NAMALWA (cell line): ENCODE measurements around the gene RSF1.

Experiments
- DNase-seq: peaks from one replicate; pipeline ENCODE4 v3.0.0-alpha.2; 2015; ENCODE audit warnings: low spot score

Gene RSF1

GRCh38 chr11:77813256-77813655 lies 7.3 kb downstream of the RSF1 start:
- DNase-seq, result no peak

DNA sequence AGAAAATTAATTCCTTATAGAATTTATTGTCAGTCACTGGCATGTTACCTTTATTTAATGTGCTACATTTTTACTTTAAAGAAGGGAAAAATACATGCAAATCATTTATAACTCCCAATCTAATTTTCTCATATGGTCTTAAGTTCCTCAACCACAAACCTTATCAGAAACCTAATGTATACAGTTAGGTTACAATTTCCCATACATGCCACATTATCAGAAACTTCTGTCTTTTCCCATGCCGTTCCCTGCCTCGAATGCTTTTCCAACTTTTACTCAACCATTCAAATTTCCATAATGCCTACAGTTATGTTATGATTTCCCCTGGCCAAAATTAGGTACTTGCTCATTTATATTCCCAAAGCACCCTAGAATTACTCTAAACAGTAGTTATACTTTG lies 13.5 kb downstream of the RSF1 start:
- no peak for DNase-seq

DNA sequence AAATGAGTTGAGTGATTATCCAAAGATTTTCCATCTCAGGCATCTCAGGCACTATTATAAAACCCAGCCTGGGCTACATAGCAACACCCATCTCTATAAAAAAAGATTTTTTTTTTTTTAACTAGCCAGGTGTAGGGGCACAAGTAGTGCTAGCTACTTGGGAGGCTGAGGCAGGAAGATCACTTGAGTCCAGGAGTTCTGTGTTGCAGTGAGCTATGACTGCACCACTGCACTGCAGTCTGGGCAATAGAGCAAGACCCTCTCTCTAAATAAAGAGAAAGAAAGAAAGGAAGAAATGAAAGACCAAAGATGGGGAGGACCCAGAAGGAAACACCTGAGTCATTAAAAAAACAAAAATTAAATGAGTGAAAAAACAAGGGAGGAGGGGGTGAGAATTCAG lies 14.1 kb downstream of the RSF1 start:
- DNase-seq, result no peak

GRCh38 chr11:77801477-77801876 lies 19.0 kb downstream of the RSF1 start:
- DNase-seq, result no peak

DNA sequence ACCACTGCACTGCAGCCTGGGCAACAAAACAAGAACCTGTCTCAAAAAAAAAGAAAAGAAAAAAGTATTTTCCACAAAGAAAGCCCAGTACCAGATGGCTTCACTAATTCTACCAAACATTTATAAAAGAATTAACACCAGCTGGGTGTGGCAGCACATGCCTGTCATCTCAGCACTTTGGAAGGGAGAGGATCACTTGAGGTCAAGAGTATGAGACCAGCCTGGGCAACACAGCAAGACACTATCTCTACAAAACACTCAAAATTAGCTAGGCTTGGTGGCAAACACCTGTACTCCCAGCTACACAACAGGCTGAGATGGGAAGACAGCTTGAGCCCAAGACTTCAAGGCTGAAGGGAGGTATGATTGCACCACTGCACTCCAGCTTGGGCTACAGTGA lies 20.1 kb downstream of the RSF1 start:
- no peak for DNase-seq

DNA sequence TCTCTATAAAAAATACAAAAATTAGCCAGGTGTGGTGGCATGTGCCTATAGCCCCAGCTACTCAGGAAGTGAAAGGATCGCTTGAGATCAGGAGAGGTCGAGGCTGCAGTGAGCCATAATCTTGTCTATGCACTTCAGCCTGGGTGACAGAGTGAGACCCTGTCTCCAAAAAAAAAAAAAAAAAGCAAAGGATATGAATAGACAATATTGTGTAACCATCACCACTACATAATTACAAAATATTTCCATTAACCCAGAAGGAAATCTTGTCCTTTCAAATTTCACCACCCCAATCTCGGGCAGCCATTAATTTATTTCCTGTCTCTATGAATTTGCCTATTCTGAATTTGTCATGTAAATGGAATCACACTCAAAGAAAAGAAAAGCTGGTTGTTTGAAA lies 21.2 kb downstream of the RSF1 start:
- no peak for DNase-seq

DNA sequence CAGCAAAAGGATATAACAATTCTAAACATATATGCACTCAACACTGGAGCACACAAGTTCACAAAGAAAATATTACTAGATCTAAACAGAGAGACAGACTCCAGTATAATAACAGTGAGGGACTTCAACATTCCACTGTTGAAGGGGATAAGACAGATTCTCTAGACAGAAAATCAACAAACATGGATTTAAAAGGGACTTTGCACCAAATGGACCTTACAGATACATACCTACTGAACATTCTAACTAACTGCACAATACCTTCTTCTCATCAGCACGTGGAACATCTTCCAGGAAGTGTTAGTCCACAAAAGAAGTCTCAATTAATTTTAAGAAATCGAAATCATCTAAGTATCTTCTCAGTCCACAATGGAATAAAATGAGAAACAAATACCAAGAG lies 26.6 kb downstream of the RSF1 start:
- no peak for DNase-seq

DNA sequence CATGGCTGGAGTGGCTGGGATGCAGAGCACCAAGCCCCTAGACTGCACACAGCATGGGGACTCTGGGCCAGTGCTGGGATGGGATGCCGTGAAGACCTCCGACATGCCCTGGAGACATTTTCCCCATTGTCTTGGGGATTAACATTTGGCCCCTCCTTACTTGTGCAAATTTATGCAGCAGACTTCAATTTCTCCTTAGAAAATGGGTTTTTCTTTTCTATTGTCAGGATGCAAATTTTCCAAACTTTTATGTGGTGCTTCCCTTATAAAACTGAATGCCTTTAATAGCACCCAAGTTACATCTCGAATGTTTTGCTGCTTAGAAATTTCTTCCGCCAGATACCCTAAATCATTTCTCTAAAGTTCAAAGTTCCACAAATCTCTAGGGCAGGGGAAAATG lies 29.2 kb downstream of the RSF1 start:
- DNase-seq, result no peak

DNA sequence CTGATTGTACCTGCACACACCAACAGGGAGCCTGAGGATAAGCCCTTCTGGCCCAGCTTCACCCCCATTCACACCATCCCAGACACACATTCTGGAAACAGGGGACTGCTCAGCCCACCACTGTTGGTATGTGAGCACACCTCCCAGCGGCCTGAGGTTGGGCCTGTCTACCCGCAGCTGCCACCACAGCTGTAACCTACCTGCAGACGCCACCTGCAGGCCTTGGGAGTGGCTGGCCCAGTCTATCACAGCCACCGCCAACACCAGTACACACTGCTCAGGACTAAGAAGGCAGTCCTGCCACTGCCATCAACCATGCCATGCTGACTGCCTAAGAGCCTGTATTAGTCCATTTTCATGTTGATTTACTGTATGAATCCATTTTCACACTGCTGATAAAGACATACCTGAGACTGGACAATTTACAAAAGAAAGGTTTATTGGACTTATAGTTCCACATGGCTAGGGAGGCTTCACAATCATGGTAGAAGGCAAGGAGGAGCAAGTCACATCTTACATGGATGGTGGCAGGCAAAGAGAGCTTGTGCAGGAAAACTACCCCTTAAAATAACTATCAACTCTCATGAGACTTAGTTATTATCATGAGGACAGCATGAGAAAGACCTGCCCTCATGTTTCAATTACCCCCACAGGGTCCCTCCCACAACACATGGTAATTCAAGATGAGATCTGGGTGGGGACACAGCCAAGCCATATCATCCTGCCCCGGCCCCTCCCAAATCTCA lies 30.6 kb downstream of the RSF1 start:
- no peak for DNase-seq

- DNase-seq, result no peak
These were observed 31.3 kb downstream of the RSF1 start for GRCh38 chr11:77789061-77789730.

DNA sequence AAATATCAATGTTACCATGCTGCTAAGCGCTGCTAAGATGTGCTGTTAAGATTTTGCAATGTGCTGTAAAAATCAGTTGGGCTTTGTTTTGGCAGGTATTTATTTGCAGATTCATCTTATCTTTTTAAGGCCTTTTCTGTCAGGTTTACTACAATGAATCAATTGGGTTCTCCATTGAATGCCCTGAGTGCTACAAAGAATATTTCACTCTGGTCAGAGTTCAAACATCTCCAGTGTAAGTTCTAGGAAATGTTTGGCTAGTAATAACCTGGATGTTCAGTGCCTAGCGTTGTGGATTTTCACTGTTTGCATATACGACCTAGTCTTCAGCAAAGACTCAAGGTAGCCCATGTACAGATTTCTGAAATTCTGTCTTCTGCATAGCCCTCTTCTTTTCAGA lies 36.0 kb downstream of the RSF1 start:
- no peak for DNase-seq

DNA sequence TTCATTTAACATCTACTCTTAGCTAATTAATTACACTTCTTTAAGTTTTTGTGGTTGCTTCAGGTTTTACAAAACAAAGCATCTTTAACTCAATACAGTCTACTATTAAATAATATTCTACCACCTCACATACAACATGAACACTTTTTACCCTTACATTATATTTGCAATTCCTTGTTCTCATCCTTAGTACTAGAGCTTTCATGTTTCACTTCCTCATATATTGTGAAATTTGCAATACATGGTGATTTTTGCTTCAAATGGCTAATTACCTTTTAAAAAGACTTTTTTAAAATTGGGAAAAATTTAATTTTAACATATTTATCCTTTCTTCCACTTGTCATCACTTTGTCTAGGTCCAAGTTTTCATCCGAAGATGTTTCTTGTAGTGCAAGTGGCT lies 37.5 kb downstream of the RSF1 start:
- no peak for DNase-seq

- no peak for DNase-seq
These were observed 40.6 kb downstream of the RSF1 start for GRCh38 chr11:77779935-77780334.

DNA sequence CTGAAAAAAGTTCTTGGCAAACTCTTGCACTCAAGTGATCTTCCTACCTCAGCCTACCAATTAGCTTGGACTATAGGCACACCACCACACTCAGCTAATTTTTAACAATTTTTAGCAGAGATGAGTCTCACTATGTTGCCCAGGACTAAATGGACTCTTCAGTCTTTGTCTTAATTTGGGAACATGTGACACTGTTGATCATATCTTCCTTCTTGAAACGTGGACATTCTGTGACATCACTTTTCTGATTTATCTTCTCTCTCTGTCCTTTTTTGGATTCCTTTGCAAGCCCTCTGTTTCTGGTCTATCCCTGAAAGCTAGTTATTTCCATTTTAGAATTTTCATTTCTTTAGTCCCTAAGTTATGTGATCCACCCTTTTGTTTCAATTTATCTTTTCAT lies 42.0 kb downstream of the RSF1 start:
- no peak for DNase-seq

- DNase-seq, result no peak
These were observed 42.4 kb downstream of the RSF1 start for GRCh38 chr11:77778118-77778517.

- peak; percentile 63 for DNase-seq
These were observed 44.1 kb downstream of the RSF1 start for GRCh38 chr11:77776455-77776854.

DNA sequence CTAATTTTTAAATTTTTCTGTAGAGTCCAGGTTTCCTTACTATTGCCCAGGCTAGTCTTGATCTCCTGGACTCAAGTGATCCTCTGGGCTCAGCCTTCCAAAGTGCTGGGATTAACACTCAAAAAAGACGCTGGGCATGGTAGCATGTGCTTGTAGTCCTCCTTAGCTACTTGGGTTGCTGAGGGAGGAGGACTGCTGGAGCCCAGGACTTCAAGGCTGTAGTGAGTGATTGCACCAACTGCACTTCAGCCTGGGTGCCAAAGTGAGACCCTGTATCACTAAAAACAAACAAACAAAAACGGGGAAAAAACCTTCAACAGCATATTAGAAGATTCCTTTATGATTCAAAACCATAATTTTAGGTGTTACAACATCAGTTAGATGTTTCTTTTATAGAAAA lies 44.6 kb downstream of the RSF1 start:
- no peak for DNase-seq

GRCh38 chr11:77771135-77771534 lies 49.4 kb downstream of the RSF1 start:
- no peak for DNase-seq

- no peak for DNase-seq
These were observed 49.9 kb downstream of the RSF1 start for GRCh38 chr11:77770629-77771028.

GRCh38 chr11:77762426-77762825 lies 58.1 kb downstream of the RSF1 start:
- DNase-seq, result no peak

GRCh38 chr11:77761491-77761890 lies 59.0 kb downstream of the RSF1 start:
- no peak for DNase-seq

GRCh38 chr11:77758331-77758730 lies 62.2 kb downstream of the RSF1 start:
- DNase-seq, result no peak

GRCh38 chr11:77753230-77753629 lies 67.3 kb downstream of the RSF1 start:
- DNase-seq, result no peak

- no peak for DNase-seq
These were observed 68.0 kb downstream of the RSF1 start for GRCh38 chr11:77752516-77752915.
